Erythroblast (primary cell): ENCODE results near the gene STX8.
"Not testable (repeated sequence)": the region's sequence is repeated elsewhere in the genome, so short reads cannot be mapped to it uniquely, and the experiment has no call there.

ENCODE experiments used
- DNase-seq, 2 experiments: peaks; one replicate each; lab custom pipeline; 2025; lab: John Stamatoyannopoulos, UW
- GATA1 ChIP-seq: IDR thresholded peaks from 2 replicates; pipeline ENCODE4 v1.6.1; 2011; ENCODE audit warnings: low read depth, mild to moderate bottlenecking, control low read depth, low read length, moderate library complexity
- POLR2A ChIP-seq: IDR thresholded peaks from 2 replicates; pipeline ENCODE4 v1.6.1; 2011; ENCODE audit warnings: mild to moderate bottlenecking, low read length

The STX8 gene

GRCh38 chr17:9468532-9468931 is 107.1 kb downstream of the STX8 start:
- TF ChIP-seq GATA1 (no peak), POLR2A (no peak)
- no peak for DNase-seq

GRCh38 chr17:9467518-9467917 is 108.1 kb downstream of the STX8 start:
- TF ChIP-seq POLR2A (no peak), GATA1 (no peak)
- no peak for DNase-seq

- TF ChIP-seq GATA1 (no peak), POLR2A (no peak)
- DNase-seq, result no peak
Measured at GRCh38 chr17:9465210-9465921, 110.3 kb downstream of the STX8 start.

GRCh38 chr17:9457005-9457404 is 118.6 kb downstream of the STX8 start:
- DNase-seq, result no peak
- TF ChIP-seq POLR2A (no peak), GATA1 (no peak)

- no peak for TF ChIP-seq GATA1
- no peak for TF ChIP-seq POLR2A
- DNase-seq, result peak; percentile 19 to 28
Measured at GRCh38 chr17:9456330-9456729, 119.3 kb downstream of the STX8 start.

DNA sequence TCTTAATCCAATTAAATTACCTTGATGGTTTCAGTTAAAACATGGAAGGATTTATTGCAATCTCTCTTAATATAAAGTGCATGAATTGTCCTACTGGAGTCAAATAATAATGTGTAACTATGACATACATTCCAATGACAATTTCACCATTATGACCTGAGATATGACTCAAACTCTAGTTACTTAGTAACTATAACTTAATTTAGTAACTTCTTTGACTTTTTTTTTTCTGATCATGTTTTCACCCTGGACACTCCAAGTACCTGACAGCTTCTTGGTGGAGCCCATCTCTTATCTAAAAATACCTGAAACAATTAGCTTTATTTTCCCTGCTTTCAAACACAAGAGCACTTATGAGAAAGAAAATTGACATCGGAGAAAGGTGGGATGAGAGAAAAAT is 123.7 kb downstream of the STX8 start:
- TF ChIP-seq GATA1, result no peak
- no peak for DNase-seq

DNA sequence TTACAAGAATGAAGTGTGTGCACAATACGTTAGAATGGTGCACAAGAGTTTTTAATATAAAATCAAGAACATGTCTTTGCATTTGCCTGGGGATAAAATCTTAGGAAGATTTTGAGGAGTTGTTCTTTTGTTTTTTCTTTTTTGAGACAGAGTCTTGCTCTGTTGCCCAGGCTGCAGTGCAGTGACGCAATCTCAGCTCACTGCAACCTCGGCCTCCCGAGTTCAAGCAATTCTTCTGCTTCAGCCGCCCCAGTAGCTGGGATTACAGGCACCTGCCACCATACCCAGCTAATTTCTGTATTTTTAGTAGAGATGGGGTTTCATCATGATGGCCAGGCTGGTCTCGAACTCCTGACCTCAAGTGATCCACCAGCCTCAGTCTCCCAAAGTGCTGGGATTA is 128.3 kb downstream of the STX8 start:
- DNase-seq, result not testable (repeated sequence)

GRCh38 chr17:9446528-9446927 is 129.1 kb downstream of the STX8 start:
- TF ChIP-seq GATA1 (no peak), POLR2A (no peak)
- DNase-seq, result no peak

- DNase-seq, result no peak
- TF ChIP-seq POLR2A (no peak), GATA1 (no peak)
Measured at GRCh38 chr17:9445424-9445823, 130.2 kb downstream of the STX8 start.

- TF ChIP-seq GATA1, result no peak
- no peak for TF ChIP-seq POLR2A
- no peak for DNase-seq
Measured at GRCh38 chr17:9444687-9445086, 130.9 kb downstream of the STX8 start.

GRCh38 chr17:9443811-9444210 is 131.8 kb downstream of the STX8 start:
- TF ChIP-seq POLR2A, result no peak
- no peak for TF ChIP-seq GATA1

GRCh38 chr17:9439851-9440250 is 135.8 kb downstream of the STX8 start:
- DNase-seq, result no peak
- no peak for TF ChIP-seq POLR2A
- TF ChIP-seq GATA1, result no peak

More at GRCh38 chr17:9443811-9444210, 131.8 kb downstream of the STX8 start:
- no peak for DNase-seq

DNA sequence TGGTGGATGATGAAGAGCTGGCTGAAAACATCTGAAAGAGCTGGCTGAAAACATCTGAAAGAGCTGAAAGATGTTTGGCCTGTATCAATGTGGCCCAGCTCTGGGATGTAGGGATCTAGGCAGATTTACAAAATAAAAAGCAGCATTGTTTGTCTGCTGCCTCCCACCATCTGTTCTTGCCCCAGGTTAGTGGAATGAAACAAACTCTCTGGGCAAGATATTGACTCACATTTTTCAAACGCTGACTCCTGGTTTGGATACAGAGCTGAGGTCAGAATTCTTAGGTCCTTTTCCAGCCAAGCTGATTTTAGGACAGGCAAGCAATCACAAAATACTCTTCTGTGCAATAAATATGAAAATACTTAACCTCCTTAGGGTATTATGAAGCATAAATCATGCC is 139.0 kb downstream of the STX8 start:
- DNase-seq, result no peak

DNA sequence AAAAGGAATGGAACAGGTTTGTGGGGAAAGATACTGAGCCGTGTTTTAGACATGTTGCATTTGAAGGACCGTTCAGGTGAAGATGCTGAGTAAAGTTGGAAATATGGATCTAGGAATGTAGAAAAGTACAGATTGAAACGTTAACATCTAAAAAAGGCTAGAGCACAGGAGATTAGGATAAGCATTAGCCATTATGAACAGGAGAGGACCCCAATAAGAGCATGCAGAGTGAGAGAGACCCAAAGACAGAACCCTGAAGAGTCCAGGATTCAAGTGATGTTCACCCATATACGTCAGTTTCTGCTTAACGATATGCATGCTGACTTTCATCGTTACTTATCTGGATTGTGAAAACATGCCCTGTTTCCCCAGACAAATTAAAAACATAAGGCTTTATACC is 140.5 kb downstream of the STX8 start:
- TF ChIP-seq POLR2A, result no peak
- TF ChIP-seq GATA1, result no peak
- no peak for DNase-seq

More for the DNA sequence above, 139.0 kb downstream of the STX8 start:
- TF ChIP-seq POLR2A (no peak), GATA1 (no peak)

- TF ChIP-seq POLR2A (no peak), GATA1 (no peak)
- DNase-seq, result peak in 1 of 2 experiments; percentile 6
Measured at GRCh38 chr17:9434642-9435057, 141.0 kb downstream of the STX8 start.
